GM19193 (cell line): ENCODE data around the gene KCNIP4.

Source experiments
- POLR2A ChIP-seq: IDR thresholded peaks from 4 replicates; pipeline ENCODE4 v1.6.1; 2011; ENCODE audit not compliant: insufficient read depth, insufficient read length; ENCODE audit errors: extremely low read depth

Gene KCNIP4

DNA sequence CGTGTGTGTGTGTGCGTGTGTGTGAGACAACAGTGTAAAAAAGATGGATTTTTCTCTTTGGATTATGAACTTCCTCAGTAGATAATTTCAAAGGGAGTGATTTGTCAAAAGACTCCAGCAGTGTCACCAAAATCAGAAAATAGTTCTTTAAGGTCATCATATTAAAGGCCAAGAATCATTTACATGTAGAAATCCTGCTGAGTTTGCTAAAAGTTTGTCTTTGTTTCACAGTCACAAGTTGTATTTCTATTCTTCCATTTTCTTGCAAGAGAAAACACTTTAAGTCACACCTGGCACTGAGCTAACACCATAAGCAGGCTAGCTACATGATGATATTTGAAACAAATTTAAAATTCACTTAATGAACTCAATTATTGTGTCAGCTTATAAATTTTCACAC lies 1025.6 kb downstream of the KCNIP4 start:
- no peak for TF ChIP-seq POLR2A

DNA sequence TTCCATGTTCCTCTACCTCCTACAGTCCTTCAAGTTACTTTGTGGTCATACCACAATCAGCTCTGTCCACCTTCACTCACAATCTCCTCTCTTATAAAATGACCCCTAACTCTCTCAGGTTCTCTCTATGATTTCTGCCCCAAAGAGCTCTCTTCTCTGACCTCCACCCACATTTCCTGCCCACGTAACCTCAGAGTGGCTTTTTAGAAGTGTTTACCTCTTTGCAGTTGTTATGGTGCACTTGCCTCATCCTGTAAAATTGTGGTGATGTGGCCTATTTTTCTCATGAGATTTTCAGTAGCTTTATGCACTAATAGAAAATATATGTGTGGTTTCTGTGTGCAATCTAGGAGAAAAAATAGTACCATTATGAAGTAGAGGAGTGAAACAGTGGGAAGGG lies 1032.5 kb downstream of the KCNIP4 start:
- no peak for TF ChIP-seq POLR2A

DNA sequence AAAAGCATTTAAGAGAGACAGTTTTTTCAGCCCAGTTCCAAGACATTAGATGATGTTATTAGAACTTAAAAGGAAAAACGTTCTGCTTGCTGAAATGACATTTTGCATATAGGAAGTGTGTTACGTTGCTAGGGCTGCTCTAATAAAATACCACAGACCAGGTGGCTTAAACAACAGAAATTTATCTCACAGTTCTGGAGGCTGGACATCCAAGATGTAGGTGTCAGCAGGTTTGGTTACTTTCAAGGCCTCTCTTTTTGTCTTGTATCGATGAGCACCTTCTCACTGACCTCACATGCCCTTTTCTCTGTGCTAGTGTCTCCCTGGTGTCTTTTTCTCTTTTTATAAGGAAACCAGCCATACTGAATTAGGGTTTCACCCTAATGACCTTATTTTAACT lies 1043.6 kb downstream of the KCNIP4 start:
- no peak for TF ChIP-seq POLR2A

DNA sequence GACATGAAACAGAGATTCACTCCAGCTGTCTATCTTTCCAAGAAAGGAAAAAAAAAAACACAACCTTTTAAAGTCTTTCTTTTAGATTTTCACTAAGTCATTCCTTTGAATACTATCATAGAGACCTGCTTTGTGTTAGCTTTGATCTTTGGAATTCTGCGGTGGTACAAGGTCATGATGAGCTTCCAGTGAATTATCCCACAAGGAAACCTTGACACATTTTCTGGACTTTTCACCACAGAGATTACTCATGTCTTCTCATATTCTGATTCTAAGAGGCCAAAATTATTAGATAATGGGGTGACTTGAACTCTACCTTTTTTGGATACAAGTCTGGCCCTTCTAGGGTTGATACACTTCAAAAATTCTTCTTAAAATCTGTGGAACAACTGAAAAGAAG lies 1046.7 kb downstream of the KCNIP4 start:
- no peak for TF ChIP-seq POLR2A

DNA sequence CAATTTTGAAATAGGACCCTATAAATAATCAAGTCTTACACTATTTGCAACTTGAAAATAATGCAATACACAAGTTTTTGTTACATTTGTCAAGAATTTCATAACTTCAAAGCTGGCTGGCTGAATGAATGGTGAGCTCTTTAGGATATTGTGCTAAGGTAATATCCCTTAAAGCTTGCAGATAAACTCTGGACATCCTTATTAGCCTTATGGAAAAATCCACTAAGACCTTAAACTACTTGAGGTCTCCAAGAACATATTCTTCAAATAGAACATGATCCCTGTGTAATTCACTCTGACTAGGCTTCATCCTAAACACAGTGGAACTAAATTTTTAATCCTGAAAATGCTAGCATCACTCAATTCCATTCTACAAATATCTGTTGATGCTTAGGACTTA lies 1049.0 kb downstream of the KCNIP4 start:
- TF ChIP-seq POLR2A, result no peak

DNA sequence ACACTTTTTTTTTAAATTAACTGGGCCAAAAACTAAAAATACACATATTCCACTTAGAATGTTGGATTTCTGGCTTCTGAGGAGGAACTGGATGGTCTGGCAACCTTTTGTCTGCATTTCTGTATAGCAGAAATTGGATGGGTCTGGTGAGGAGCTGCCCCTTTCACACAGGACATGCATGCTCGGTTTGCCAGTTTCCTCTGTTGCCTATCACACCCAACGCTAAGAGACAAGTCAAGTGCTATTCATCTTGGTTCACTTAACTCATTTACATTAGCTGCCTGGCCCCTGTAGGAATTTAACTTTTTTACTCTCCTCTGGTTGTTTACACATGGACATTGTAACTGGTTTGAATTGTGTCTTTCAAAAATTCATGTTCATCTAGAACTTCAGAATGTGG lies 1052.6 kb downstream of the KCNIP4 start:
- TF ChIP-seq POLR2A, result no peak

DNA sequence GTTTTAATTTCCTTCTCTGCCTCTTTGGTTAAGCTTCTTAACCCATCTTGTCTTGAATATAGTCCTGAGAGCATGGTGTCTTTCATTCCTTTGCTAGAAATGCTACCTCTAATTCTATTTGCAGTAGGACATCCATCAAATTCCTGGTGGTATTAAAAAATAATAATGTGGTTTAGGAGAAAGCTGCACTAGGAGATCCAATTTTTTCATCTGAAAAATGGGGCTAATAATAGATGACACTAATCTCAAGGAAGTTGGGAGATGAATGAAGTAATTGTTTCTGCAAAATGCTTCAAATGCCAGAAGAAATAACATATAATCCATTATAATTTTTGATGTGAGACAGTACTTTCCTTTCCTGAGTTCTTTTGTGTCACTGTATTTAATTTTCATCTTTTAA lies 1053.4 kb downstream of the KCNIP4 start:
- no peak for TF ChIP-seq POLR2A

DNA sequence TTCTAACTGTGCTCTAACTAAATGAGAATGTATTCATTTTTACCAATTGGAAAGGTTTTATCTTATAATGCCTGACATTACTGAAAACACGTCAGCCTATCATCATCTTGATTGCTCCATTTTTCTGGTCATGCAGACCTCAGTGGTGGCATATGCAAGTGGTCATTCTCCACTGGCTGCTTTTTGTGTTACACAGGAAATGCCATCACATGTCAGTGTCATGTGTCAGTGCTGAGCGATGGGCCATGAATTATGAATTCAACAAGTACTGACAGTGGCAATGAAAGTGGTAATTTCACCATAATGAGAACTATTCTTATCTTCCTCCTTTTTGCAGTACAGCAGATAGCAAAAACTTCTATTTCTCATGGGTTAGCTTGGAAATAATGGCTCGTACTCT lies 1057.8 kb downstream of the KCNIP4 start:
- TF ChIP-seq POLR2A, result no peak

DNA sequence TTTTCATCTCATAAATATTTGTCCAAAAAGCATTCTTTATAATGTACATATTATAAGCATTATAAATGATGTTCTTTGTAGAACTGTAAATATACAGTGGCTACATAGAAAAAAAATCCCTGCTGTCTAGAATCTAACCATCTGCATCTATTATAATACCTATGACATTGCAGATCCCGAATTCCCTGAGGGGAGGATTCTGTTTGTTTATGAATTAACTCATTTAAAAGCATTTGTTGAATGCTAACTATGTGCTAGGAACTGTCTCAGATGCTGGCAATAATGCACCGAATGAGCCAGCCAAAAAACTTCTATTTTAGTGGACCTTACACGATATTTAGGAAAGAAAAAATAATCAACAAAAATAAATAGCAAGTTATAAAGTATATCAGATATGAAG lies 1058.7 kb downstream of the KCNIP4 start:
- no peak for TF ChIP-seq POLR2A

DNA sequence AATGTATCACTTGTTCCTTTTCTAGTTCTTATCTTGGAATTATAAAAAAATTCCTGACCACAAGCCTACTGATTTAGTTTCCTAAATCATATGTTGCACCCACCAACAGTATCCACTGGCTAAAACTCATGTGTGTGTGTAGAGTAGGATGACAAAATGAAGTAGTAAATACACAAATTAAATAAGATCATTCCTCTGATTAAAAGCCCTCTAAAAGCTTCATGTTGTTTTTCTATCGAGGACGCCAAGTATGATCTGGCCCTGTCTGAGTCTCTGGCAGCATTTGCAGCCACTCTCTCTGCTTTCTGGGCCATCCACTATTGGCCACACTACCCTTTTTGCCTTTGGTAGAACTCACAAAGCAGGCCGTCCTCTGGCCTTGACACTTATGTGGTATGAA lies 1064.9 kb downstream of the KCNIP4 start:
- no peak for TF ChIP-seq POLR2A

DNA sequence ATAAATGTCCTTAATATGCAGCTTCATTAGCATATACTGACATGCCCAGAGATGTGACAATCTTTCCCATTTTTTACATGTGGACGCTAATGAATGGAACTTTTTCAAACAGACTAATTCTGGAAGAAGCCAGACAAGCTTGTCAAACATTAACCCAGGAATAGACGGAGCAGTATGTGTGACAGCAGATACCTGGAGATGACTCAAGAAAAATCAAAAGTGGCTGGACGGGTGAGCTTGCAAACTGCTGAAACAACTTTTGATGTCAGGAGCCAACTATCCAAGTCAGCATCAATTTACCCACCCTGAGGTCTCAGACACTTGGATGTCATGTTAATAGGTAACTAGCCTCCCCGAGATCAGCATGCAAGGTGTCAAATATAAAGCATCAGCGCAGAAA lies 1065.3 kb downstream of the KCNIP4 start:
- no peak for TF ChIP-seq POLR2A

DNA sequence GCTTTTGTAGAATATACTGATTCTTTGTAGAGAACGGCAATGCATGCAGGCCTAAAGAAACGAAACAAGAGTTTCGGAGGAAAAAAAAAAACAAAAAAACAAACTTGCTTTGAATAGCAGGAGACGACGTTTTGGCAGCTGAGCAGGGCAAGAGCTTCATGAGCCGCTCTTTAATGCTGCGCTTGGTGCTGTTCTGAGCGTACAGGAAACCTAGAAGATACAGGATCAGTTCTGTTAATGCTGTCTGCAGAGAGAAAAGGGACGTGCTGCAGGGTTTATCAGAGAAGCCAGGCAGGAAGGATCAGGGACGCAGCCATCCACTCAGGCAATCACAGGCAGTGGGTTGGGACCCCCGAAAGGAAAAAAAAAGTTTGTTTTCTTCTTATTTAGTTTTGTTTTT lies 1066.1 kb downstream of the KCNIP4 start:
- TF ChIP-seq POLR2A, result no peak

DNA sequence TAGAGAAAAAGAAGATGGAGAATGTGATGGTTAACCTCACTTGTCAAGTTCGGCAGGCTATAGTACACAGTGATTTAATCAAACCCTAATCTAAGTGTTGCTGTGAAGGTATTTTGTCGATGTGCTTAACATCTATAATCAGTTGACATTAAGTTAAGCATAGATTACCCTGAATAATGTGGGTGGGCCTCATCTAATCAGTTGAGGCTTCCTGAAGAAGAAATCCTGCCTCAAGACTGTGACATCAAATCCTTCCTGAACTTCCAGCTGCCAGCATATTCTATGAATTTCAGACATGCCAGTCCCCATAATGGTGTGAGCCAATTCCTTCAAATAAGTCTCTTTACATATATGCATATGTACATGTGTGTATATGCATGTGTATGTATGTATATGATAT lies 1066.9 kb downstream of the KCNIP4 start:
- TF ChIP-seq POLR2A, result no peak

DNA sequence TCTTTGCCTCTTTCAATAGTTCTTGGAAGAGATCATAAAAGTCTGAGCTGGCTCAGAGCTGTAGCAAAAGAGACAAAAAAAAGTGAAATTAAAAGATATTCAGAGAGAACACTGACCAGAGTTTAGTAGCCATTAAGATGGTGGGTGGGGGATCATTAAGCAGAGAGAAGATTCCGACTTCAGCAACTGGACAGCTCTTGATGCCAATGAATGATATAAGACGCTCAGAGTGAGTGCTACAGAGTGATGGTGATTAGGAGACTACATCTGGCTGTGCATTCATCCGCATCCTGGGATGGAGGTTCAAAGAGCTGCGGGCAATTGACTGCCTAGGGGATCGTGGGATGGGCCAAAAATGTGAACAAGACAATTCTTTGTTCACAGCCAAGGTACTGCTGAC lies 1069.8 kb downstream of the KCNIP4 start:
- no peak for TF ChIP-seq POLR2A

DNA sequence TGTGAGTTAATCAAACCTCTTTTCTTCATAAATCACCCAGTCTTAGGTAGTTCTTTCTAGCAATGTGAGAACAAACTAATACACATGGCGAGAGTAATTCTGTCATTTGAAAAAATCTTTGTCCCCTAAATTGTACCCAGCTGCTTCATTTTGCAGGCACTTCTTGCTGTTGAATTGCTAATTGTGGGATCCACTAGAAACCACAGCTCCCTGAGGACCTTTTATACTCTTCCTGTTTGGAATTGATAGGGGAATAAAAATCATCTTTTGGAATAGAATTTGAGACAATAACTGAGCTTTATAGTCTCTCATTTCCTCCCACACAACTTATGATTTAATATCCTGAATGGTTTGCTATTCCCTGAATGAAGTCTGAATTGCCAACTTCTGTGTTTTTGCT lies 1078.1 kb downstream of the KCNIP4 start:
- no peak for TF ChIP-seq POLR2A

DNA sequence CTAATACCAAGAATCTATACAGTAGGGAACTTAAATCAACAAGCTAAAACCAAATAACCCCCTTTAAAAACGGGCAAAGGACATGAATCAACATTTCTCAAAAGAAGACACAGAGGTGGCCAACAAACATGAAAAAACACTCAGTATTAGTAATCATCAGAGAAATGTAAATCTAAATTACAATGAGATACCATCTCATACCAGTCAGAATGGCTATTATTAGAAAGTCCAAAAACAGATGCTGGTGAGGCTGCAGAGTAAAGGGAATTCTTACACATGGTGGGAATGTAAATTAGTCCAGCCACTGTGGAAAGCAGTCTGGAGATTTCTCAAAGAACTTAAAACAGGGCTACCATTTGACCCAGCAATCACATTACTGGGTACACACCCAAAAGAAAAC lies 1080.5 kb downstream of the KCNIP4 start:
- TF ChIP-seq POLR2A, result no peak

DNA sequence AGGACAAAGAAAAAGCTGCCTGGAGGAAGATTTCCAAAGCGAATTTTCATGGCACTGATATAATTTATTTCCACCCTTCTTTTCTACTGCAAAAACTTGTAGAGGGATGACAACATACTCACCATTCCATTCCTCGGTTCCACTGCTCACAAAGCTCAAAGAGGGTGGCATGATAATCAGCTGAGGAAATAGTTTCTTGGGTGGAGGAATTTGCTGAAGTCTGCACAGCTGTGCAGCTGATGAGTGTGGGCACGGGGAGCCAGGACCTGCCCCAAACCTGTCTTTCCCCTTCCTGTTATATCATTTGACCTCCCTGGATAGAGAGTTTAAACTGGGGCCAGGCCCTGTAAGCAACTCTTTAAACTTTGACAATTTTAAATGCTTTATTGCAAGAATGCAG lies 1087.7 kb downstream of the KCNIP4 start:
- TF ChIP-seq POLR2A, result no peak
